IPS-18a (cell line): ENCODE measurements around the gene STK11.
A peak's percentile ranks its signal among the peaks of the same experiment; 100 is the strongest.

ENCODE experiments used
- H3K27ac ChIP-seq: one replicate; pipeline ENCODE4 v1.5.1; 2013; ENCODE audit warnings: low read length
- H3K27me3 ChIP-seq: one replicate; pipeline ENCODE4 v1.6.1; 2013; ENCODE audit warnings: mild to moderate bottlenecking, low read length; ENCODE audit not compliant: control insufficient read depth, insufficient read depth
- H3K36me3 ChIP-seq: one replicate; pipeline ENCODE4 v1.6.1; 2013; ENCODE audit warnings: low read depth, low read length; ENCODE audit not compliant: control insufficient read depth
- H3K4me1 ChIP-seq: one replicate; pipeline ENCODE4 v1.6.1; 2013; ENCODE audit warnings: low read depth, low read length; ENCODE audit not compliant: control insufficient read depth
- H3K4me3 ChIP-seq: one replicate; pipeline ENCODE4 v1.5.1; 2013; ENCODE audit warnings: low read length
- H3K9ac ChIP-seq: one replicate; pipeline ENCODE4 v1.6.1; 2013; ENCODE audit warnings: mild to moderate bottlenecking, low read length, moderate library complexity
- H3K9me3 ChIP-seq: one replicate; pipeline ENCODE4 v1.6.1; 2013; ENCODE audit warnings: low read depth, low read length; ENCODE audit not compliant: control insufficient read depth

Gene STK11

GRCh38 chr19:1275976-1276627 lies 70.5 kb downstream of the STK11 start:
- Histone ChIP-seq H3K4me3 (peak overlapping the region; percentile 76), H3K9ac (peak overlapping the region; percentile 83), H3K9me3 (no peaks in the 10 kb centered on the region), H3K27me3 (no peaks in the 10 kb centered on the region), H3K4me1 (peaks cover 5% of the 10 kb centered on the region), H3K27ac (peak overlapping the region; percentile 70), H3K36me3 (peaks cover 43% of the 10 kb centered on the region)

- Histone ChIP-seq H3K9ac (peak overlapping the region; percentile 83), H3K36me3 (peaks cover 38% of the 10 kb centered on the region), H3K4me1 (peaks cover 5% of the 10 kb centered on the region), H3K4me3 (peak overlapping the region; percentile 76), H3K27me3 (no peaks in the 10 kb centered on the region), H3K27ac (no peak overlapping the region), H3K9me3 (no peaks in the 10 kb centered on the region)
Observed at GRCh38 chr19:1276628-1277022, 71.0 kb downstream of the STK11 start.

GRCh38 chr19:1277061-1277460 lies 71.5 kb downstream of the STK11 start:
- peaks cover 34% of the 10 kb centered on the region for H3K36me3 ChIP-seq
- H3K4me3 ChIP-seq: no peak overlapping the region
- peaks cover 5% of the 10 kb centered on the region for H3K4me1 ChIP-seq
- no peak overlapping the region for H3K9ac ChIP-seq
- no peaks in the 10 kb centered on the region for H3K9me3 ChIP-seq
- no peaks in the 10 kb centered on the region for H3K27me3 ChIP-seq
- H3K27ac ChIP-seq: no peak overlapping the region
